IPS-NIHi11 (cell line): ENCODE measurements around the gene LYST.
"Not testable (repeated sequence)": the region's sequence is repeated elsewhere in the genome, so short reads cannot be mapped to it uniquely, and the experiment has no call there.

Source experiments
- DNase-seq: peaks from one replicate; pipeline ENCODE4 v3.0.0; 2012; ENCODE audit warnings: mixed read lengths, low spot score

The LYST gene

GRCh38 chr1:235632506-235633401, 234.0 kb downstream of the LYST start:
- DNase-seq: no peak

- DNase-seq: no peak
Measured at GRCh38 chr1:235631816-235632215, 234.9 kb downstream of the LYST start.

- DNase-seq: peak; percentile 26
Measured at GRCh38 chr1:235628316-235629005, 238.2 kb downstream of the LYST start.

GRCh38 chr1:235625831-235626230, 240.9 kb downstream of the LYST start:
- no peak for DNase-seq

- DNase-seq: no peak
Measured at GRCh38 chr1:235625340-235625739, 241.4 kb downstream of the LYST start.

- DNase-seq: no peak
Measured at GRCh38 chr1:235624721-235625333, 241.9 kb downstream of the LYST start.

- no peak for DNase-seq
Measured at GRCh38 chr1:235622936-235623779, 243.5 kb downstream of the LYST start.

GRCh38 chr1:235619149-235619548, 247.6 kb downstream of the LYST start:
- DNase-seq: not testable (repeated sequence)

- no peak for DNase-seq
Measured at GRCh38 chr1:235617808-235618207, 248.9 kb downstream of the LYST start.

GRCh38 chr1:235617140-235617539, 249.6 kb downstream of the LYST start:
- DNase-seq: no peak

GRCh38 chr1:235614442-235614954, 252.2 kb downstream of the LYST start:
- no peak for DNase-seq

- DNase-seq: no peak
Measured at GRCh38 chr1:235613602-235614001, 253.1 kb downstream of the LYST start.

GRCh38 chr1:235612761-235613160, 253.9 kb downstream of the LYST start:
- no peak for DNase-seq
